ENCODE results near the gene ZYG11B. TPM values are rescaled to one million over a fixed set of nuclear protein-coding genes. Genes with fewer than 3 reads are reported as not detected.
"Not testable (repeated sequence)": the region's sequence is repeated elsewhere in the genome, so short reads cannot be mapped to it uniquely, and the experiment has no call there.

ZYG11B gene
- total and polyA plus RNA-seq, 2 donors (not counting 1 experiment from before 2014, with no cell fraction given) = 3.6 to 22.3 TPM

DNA sequence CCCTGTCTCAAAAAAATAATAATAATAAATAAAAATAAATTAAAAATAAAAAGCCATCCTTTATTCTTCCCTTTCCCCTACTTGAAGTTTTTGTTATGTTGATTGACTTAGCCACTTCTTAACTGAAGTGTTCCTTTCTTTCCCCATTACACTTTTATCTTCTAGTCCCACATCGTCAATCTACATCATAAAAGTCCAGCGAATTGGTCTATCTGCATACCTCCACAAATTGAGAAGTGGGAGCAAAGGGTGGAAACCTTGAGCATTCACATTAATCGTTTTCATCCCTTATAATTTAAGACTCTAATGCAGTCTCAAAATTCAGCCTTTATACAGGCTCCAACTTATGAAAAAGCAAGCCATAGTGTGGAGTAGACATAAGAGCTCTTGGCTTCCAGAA, 109.8 kb downstream of the ZYG11B start:
- no peak for TF ChIP-seq EZH2 (IDR thresholded peaks at IDR 0.05; ENCODE audit: borderline replicate concordance, insufficient read depth, low read depth, low read length, poor library complexity, severe bottlenecking)
- TF ChIP-seq, protein P1, sequence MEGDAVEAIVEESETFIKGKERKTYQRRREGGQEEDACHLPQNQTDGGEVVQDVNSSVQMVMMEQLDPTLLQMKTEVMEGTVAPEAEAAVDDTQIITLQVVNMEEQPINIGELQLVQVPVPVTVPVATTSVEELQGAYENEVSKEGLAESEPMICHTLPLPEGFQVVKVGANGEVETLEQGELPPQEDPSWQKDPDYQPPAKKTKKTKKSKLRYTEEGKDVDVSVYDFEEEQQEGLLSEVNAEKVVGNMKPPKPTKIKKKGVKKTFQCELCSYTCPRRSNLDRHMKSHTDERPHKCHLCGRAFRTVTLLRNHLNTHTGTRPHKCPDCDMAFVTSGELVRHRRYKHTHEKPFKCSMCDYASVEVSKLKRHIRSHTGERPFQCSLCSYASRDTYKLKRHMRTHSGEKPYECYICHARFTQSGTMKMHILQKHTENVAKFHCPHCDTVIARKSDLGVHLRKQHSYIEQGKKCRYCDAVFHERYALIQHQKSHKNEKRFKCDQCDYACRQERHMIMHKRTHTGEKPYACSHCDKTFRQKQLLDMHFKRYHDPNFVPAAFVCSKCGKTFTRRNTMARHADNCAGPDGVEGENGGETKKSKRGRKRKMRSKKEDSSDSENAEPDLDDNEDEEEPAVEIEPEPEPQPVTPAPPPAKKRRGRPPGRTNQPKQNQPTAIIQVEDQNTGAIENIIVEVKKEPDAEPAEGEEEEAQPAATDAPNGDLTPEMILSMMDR (IDR thresholded peaks at IDR 0.05) = no peak
- Histone ChIP-seq H3K9me3 (ENCODE audit: control extremely low read depth in 1 of 3, control insufficient read depth in 2 of 3, insufficient read depth in 1 of 3, low read length in 2 of 3) (no peaks in the 10 kb centered on the region), H3K9ac (ENCODE audit: low read length) (no peak overlapping the region), H3K4me3 (ENCODE audit: control extremely low read depth in 1 of 5, extremely low read depth in 1 of 5, insufficient read depth in 1 of 5, low read depth in 2 of 5, low read length in 4 of 5) (no peak overlapping the region), H3K4me1 (ENCODE audit: control insufficient read depth in 2 of 2, insufficient read depth in 2 of 2, low read length in 2 of 2) (no peaks in the 10 kb centered on the region), H4K20me1 (ENCODE audit: control insufficient read depth, insufficient read depth, low read length, poor library complexity, severe bottlenecking) (no peaks in the 10 kb centered on the region), H3K27me3 (replicated peaks in 1 of 4; ENCODE audit: control extremely low read depth in 1 of 4, control insufficient read depth in 3 of 4, insufficient read depth in 4 of 4, low read length in 3 of 4) (peaks cover 0 to 8% (median 0%) of the 10 kb centered on the region in 4 experiments), H3K27ac (ENCODE audit: low read length in 2 of 2) (no peak overlapping the region), H3K36me3 (replicated peaks in 1 of 2; ENCODE audit: control extremely low read depth in 1 of 2, control insufficient read depth in 1 of 2, extremely low read depth in 1 of 2, insufficient read depth in 2 of 2, low read length in 1 of 2) (no peaks in the 10 kb centered on the region), H3K4me2 (replicated peaks; ENCODE audit: low read depth, low read length, poor library complexity, severe bottlenecking) (no peak overlapping the region), H2AFZ (ENCODE audit: insufficient read depth, low read depth, low read length, poor library complexity, severe bottlenecking) (no peak overlapping the region), H3K79me2 (ENCODE audit: control insufficient read depth, insufficient read depth, low read length) (no peaks in the 10 kb centered on the region)
- Mint-ChIP-seq H3K4me3 (no peak overlapping the region), H3K4me1 (no peaks in the 10 kb centered on the region), H3K27ac (no peak overlapping the region), H3K27me3 (peaks cover 7% of the 10 kb centered on the region), H3K9me3 (ENCODE audit: insufficient read depth) (no peaks in the 10 kb centered on the region)
- WGBS (ENCODE audit: insufficient coverage) = no CpG with 5 or more reads among the region's 3 CpGs
- ATAC-seq (ENCODE audit: low read depth) (no peak), DNase-seq (no peak)
- intact Hi-C loops (cut with micrococcal nuclease) = no loop called here
- ChIA-PET POLR2A (no interaction called here), CTCF (no interaction called here)

DNA sequence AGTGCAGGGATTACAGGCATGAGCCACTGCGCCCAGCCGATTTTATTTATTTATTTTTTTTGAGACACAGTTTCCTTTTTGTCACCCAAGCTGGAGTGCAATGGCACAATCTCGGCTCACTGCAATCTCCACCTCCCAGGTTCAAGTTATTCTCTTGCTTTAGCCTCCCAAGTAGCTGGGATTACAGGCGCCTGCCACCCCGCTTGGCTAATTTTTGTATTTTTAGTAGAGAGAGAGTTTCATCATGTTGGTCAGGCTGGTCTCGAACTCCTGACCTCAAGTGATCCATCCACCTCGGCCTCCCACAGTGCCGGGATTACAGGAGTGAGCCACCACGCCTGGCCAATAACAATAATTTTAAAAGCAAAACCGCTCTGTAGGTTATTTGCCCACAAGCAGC, 112.9 kb downstream of the ZYG11B start:
- H3K27ac ChIP-seq (ENCODE audit: low read length in 2 of 2); H4K20me1 ChIP-seq (ENCODE audit: control insufficient read depth, insufficient read depth, low read length, poor library complexity, severe bottlenecking); H2AFZ ChIP-seq (ENCODE audit: insufficient read depth, low read depth, low read length, poor library complexity, severe bottlenecking); DNase-seq; H3K9me3 Mint-ChIP-seq (ENCODE audit: insufficient read depth); H3K4me3 ChIP-seq (ENCODE audit: control extremely low read depth in 1 of 5, extremely low read depth in 1 of 5, insufficient read depth in 1 of 5, low read depth in 2 of 5, low read length in 4 of 5); H3K9me3 ChIP-seq (ENCODE audit: control extremely low read depth in 1 of 3, control insufficient read depth in 2 of 3, insufficient read depth in 1 of 3, low read length in 2 of 3); H3K79me2 ChIP-seq (ENCODE audit: control insufficient read depth, insufficient read depth, low read length); POLR2A ChIA-PET; ATAC-seq (ENCODE audit: low read depth); H3K4me2 ChIP-seq (replicated peaks; ENCODE audit: low read depth, low read length, poor library complexity, severe bottlenecking); H3K9ac ChIP-seq (ENCODE audit: low read length); H3K4me3 Mint-ChIP-seq; CTCF ChIA-PET; H3K36me3 ChIP-seq (replicated peaks in 1 of 2; ENCODE audit: control extremely low read depth in 1 of 2, control insufficient read depth in 1 of 2, extremely low read depth in 1 of 2, insufficient read depth in 2 of 2, low read length in 1 of 2); intact Hi-C loops (cut with micrococcal nuclease); H3K27ac Mint-ChIP-seq: not testable (repeated sequence)
- Mint-ChIP-seq H3K4me1 (peaks cover 10% of the 10 kb centered on the region), H3K27me3 (peaks cover 12% of the 10 kb centered on the region)
- 100% methylated on average over 3 of the region's 10 CpGs for WGBS (ENCODE audit: insufficient coverage)
- Histone ChIP-seq H3K27me3 (replicated peaks in 1 of 4; ENCODE audit: control extremely low read depth in 1 of 4, control insufficient read depth in 3 of 4, insufficient read depth in 4 of 4, low read length in 3 of 4) (peaks cover 0 to 28% (median 4%) of the 10 kb centered on the region in 4 experiments), H3K4me1 (ENCODE audit: control insufficient read depth in 2 of 2, insufficient read depth in 2 of 2, low read length in 2 of 2) (peaks cover 9 to 14% of the 10 kb centered on the region in 2 donors)
